IMR-90 (cell line): ENCODE results near the gene ST6GALNAC3.

ENCODE experiments used
- BHLHE40 ChIP-seq: fragments of 150-350 bp; IDR thresholded peaks from 2 replicates; pipeline ENCODE4 v1.6.1; 2016; ENCODE audit warnings: mild to moderate bottlenecking, low read depth, low read length
- CEBPB ChIP-seq: IDR thresholded peaks from 2 replicates; pipeline ENCODE4 v1.6.1; 2012; ENCODE audit warnings: low read depth, low read length, improper control_type of control experiment
- CHD1 ChIP-seq: IDR thresholded peaks from 2 replicates; pipeline ENCODE4 v1.6.1; 2012; ENCODE audit warnings: low read depth, low read length, improper control_type of control experiment
- CTCF ChIP-seq: conservative IDR thresholded peaks from 2 replicates; pipeline ENCODE4 v1.5.1; 2012; ENCODE audit warnings: mild to moderate bottlenecking, low read depth, low read length, improper control_type of control experiment
- FOS ChIP-seq: fragments of 150-350 bp; IDR thresholded peaks from 2 replicates; pipeline ENCODE4 v1.6.1; 2016; ENCODE audit warnings: low read depth, low read length
- MAFK ChIP-seq: IDR thresholded peaks from 2 replicates; pipeline ENCODE4 v1.6.1; 2012; ENCODE audit warnings: low read depth, low read length, improper control_type of control experiment
- MAZ ChIP-seq: IDR thresholded peaks from 2 replicates; pipeline ENCODE4 v1.6.1; 2012; ENCODE audit warnings: low read depth, mild to moderate bottlenecking, low read length, improper control_type of control experiment, moderate library complexity, borderline replicate concordance
- POLR2A ChIP-seq: IDR thresholded peaks from 2 replicates; pipeline ENCODE4 v1.6.1; 2012; ENCODE audit warnings: mild to moderate bottlenecking, low read depth, low read length
- RAD21 ChIP-seq: IDR thresholded peaks from 2 replicates; pipeline ENCODE4 v1.6.1; 2012; ENCODE audit warnings: low read length, improper control_type of control experiment
- RCOR1 ChIP-seq: IDR thresholded peaks from 2 replicates; pipeline ENCODE4 v1.6.1; 2012; ENCODE audit warnings: mild to moderate bottlenecking, low read length, improper control_type of control experiment; ENCODE audit not compliant: insufficient replicate concordance
- RFX5 ChIP-seq: IDR thresholded peaks from 2 replicates; pipeline ENCODE4 v1.8.0; 2012; ENCODE audit warnings: low read depth, mild to moderate bottlenecking, low read length, moderate library complexity
- SMC3 ChIP-seq: fragments of 150-350 bp; IDR thresholded peaks from 2 replicates; pipeline ENCODE4 v1.6.1; 2016; ENCODE audit warnings: low read depth, mild to moderate bottlenecking, antibody characterized with exemption, low read length, moderate library complexity
- TF ChIP-seq, protein P1 (sequence below): fragments of 150-350 bp; IDR thresholded peaks from 2 replicates; pipeline ENCODE4 v1.6.1; 2017; ENCODE audit warnings: mild to moderate bottlenecking, antibody characterized with exemption, low read length, low read depth

DNA sequence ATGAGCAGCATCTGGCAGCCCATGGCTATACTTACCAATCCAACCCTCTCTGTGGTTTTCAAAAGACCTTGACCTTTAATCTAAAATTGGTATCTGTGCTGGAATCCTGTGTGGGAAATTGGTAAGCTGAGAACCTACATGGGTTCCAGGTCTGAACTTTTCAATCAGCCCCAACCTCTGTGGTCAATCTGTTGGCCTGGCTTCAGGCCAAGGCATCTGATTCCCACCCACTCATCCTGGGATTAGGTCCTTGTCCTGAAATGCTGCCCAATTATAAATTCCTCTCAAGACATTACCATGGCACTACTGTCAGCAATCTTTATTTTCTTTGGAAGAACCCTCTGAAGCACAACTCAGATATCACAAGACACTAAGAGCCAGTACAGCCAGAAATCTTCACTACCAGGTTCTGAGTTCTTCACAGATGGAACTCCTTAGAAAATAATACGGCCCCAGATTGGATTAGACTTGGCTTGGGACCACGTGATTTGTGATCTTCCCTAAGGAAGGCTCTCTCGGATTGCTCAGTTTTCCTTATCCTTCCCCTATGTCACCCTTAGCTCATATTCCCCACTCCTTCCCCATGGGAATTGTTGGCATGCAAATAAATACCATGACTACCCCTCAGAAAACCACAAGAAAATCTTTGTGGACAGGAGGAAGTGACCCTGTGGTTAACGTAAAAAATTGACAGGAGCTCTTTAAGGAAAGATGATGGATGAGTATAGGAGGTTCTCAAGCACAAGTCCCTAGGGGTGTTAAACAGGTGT, 584.8 kb downstream of the ST6GALNAC3 start:
- no peak for TF ChIP-seq RAD21
- TF ChIP-seq RFX5 = no peak
- TF ChIP-seq CTCF = no peak
- TF ChIP-seq MAZ = no peak
- no peak for TF ChIP-seq MAFK
- no peak for TF ChIP-seq FOS
- no peak for TF ChIP-seq POLR2A
- TF ChIP-seq SMC3 = no peak
- TF ChIP-seq RCOR1 = no peak
- TF ChIP-seq BHLHE40 = no peak
- no peak for TF ChIP-seq CHD1
- TF ChIP-seq, protein P1, sequence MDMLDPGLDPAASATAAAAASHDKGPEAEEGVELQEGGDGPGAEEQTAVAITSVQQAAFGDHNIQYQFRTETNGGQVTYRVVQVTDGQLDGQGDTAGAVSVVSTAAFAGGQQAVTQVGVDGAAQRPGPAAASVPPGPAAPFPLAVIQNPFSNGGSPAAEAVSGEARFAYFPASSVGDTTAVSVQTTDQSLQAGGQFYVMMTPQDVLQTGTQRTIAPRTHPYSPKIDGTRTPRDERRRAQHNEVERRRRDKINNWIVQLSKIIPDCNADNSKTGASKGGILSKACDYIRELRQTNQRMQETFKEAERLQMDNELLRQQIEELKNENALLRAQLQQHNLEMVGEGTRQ = no peak
- TF ChIP-seq CEBPB = no peak
